ENCODE data around the gene ETV2.
A peak's percentile ranks its signal among the peaks of the same experiment; 100 is the strongest.
"Not testable (repeated sequence)": the region's sequence is repeated elsewhere in the genome, so short reads cannot be mapped to it uniquely, and the experiment has no call there.

The ETV2 gene

DNA sequence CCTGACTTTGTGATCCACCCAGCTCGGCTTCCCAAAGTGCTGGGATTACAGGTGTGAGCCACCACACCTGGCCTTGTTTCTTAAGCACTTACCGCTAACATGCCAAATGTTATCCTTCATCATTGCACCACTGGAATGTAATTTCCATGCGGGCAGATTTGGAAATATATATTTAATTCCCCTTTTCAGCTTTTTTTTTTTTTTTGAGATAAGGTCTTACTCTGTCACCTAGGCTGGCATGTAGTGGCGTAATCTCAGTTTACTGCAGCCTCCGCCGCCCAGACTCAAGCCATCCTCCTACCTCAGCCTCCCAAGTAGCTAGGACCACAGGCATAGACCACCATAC, 20.4 kb downstream of the ETV2 start:
- DNase-seq: no peak

DNA sequence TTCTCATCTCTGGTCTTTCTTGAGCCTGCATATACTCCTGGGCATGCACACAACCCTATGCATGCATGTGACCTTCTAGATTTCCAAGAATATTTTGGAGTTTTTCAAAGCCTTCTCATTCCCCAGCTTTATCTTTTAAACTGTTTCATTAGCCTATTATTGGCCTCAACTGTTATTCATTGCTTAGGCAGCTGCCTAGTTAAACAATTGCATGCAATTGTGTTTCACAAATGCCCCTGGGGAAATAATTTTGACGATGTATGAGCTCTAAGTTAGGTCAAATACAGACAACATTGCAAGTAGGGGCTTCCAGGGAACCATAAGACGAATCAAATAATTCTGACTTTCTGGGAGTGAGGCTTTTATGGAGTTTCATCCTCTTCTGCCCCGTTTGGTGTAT, 22.4 kb downstream of the ETV2 start:
- no peak for DNase-seq

DNA sequence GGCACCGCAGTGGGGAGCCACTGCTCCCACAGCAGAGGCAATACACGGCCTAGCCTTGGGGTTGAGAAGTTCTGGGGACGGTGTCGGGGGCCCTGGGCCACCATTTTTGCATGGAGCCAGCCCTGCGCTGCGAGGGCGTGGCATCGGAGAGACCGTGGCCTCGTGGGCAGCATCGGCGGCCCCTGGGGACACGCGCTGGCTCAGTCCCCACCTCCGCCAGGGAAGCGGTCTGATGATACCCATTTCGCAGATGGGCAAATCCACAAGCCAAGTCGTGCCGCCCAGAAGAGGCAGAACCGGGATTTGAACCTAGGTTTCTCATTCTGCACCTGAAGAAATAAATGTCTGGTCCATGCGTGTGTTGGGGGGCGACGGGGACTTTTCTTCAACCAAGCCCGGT, 23.6 kb downstream of the ETV2 start:
- no peak for DNase-seq

DNA sequence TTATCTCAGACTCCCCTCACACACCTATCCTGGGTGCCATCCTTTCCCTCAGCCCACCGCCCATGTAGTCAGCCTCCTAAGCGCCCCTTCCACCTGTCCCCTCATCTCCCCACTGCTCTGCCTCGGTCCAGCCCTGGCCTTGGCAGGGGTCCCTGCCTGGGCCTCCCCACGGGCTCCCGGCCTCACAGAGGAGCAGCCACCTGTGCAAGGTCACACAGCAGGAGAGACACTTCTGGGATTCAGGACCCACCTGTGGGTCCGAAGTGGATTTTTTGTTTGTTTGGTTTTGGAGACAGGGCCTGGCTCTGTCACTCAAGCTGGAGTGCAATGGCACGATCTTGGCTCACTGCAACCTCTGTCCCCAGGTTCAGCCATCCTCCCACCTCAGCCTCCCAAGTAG, 24.1 kb downstream of the ETV2 start:
- DNase-seq: no peak

DNA sequence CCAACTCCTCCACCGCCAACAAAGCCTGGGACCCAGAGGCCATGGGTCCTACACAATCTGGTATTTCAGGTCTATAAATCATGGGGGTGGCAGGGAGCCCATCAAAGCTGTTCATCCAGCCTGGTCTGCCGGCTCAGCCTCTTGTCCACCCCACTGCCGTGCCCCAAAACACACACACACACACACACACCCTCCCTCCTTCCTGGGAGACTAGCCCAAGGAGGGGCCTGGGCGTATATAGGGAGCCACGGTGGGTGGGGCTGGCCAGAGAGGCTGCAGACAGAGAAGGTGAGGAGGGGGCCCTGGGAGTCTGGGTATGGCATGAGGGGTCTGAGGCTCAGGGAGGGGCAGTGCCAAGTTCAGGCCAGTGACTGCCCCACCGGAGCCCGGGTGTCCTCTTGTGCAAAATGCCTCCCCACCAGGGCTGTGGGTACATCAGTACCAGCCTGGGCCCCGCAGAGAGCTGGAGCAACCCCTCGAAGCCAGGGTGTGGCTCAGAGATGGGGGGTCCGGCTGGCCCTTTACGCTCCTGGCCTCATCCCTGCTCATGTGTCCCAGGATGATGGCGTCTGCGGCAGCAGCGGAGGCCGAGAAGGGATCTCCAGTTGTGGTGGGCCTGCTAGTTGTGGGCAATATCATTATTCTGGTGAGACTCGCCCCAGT, 24.8 kb downstream of the ETV2 start, which contains the start of gene UPK1A:
TSS of gene UPK1A (plus strand) at position 267 of the 663 bp plus-strand sequence. CDS start at position 563, 296 bp downstream.
- no peak for DNase-seq

DNA sequence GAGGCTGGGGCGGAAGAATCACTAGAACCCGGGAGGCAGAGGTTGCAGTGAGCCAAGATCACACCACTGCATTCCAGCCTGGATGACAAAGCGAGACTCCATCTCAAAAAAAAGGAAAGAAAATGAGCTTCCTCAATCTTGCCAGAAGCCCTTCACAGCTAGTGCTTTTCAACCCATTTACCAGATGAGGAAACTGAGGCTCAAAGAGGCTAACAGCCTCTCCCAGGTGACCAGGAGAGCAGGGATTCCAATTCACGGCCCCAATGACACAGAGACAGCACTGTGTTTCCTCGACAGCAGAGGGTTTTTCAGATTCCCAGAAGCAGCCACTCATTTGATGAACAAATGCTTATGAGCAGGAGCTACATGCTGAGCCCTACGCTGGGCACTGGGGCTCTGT, 28.0 kb downstream of the ETV2 start:
- DNase-seq: no peak

DNA sequence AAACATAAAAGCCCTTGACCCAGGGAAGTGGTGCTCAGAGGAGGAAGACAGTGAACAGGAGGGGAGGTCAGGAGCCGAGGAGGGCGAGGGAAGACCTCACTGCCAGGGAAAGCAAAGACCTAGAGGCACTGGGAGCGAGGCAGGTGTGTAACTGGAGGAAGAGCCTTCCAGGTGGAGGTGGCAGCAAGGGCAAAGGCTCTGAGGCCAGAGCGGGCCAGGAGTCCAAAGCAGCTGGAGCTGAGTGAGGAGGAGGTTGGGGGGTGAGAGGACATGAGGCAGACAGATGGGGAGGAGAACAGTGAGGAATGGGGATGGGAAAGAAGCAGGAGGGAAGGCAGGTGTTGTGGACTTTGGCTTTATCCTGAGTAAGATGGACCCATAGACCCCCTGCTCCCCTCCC, 28.4 kb downstream of the ETV2 start:
- DNase-seq: no peak

DNA sequence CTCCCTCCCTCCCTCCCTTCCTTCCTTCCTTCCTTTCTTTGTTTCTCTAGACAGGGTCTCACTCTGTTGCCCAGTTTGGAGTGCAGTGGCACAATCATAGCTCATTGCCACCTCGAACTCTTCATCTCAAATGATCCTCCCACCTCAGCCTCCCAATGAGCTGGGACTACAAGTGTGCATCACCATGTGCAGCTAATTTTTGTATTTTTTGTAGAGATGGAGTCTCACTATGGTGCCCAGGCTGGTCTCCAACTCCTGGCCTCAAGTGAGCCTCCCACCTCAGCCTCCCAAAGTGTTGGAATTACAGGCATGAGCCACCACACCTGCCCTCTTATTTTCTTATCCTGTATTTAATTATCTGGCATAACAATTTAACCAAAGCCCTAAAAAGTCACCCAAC, 29.1 kb downstream of the ETV2 start:
- DNase-seq: no peak

DNA sequence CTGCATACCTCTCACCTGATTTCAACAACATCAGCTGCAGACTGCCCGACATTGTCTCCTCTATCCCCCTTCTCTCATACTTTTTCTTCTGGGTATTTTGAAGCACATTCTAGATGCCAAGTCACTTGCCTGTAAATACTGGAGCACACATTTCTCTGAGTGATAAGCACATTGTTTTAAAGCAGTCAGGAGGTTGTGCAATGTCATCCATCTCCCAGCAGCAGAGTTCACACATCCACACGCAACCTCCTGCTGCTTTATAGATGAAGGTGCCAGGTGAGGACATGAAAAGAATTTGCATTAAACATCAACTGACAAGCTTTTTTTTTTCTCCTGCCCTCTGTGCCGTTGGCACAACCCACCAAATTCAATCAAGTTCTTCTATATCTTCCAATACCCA, 30.3 kb downstream of the ETV2 start:
- no peak for DNase-seq

DNA sequence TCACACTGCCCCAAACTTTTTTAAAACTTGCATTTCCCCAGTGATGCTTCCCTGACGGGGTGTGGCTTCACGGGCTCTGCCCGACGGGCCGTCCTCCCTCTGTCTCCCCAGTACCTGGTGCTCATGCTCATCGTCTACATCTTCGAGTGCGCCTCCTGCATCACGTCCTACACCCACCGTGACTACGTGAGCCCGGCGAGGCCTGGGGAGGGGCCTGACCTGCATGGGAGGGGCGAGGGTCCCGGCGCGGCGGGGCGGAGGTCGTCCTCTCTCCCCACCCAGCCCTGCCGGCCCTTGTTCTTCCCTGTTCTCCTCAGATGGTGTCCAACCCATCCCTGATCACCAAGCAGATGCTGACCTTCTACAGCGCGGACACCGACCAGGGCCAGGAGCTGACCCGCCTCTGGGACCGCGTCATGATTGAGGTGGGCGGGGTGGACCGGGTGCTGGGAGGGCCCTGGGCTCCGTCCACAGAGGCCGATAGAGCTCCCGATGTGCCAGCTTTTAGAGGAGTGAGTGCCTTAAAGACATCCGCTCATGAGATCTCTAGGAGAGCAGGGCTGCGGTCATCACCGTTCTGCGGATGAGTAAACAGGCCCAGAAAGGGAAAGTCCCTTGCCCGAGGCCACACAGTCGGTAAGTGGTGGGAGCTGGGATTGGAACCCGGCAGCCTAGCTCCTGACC, 31.7 kb downstream of the ETV2 start:
- DNase-seq: peak; percentile 11

DNA sequence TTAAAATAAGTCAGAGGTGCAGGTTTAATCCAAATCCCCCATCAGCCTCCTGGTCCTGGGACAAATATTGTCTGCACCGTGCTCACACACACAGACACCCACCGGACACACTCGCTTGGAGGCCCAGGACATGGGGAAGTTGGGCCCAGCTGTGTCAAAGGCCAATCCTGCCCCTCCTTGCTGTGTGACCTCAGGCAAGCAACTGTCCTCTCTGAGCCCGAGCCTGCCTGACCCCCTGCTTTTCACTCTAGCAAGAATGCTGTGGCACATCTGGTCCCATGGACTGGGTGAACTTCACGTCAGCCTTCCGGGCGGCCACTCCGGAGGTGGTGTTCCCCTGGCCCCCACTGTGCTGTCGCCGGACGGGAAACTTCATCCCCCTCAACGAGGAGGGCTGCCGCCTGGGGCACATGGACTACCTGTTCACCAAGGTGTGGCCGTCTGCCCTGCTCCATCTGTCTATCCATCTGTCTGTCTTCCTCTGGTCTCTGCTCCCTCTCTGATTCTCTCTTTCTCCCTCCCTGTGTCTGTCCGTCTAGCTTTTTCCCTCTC, 34.1 kb downstream of the ETV2 start:
- no peak for DNase-seq

DNA sequence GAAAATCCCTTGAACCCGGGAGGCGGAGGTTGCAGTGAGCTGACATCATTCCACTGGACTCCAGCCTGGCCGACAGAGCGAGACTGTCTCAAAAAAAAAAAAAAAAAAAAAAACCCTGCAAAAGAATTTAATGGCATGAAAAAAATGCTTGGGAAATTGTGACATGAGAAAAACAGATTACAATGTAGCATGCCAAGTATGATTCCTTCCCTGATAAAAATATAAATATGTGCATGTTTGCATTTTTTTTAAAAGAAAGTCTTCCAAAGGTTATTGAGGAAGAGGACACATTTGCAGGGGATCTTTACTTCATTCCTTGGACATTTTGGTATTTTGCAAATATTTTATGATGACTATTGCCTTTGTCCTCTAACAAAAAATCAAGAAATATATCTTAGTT, 48.3 kb downstream of the ETV2 start:
- no peak for DNase-seq

DNA sequence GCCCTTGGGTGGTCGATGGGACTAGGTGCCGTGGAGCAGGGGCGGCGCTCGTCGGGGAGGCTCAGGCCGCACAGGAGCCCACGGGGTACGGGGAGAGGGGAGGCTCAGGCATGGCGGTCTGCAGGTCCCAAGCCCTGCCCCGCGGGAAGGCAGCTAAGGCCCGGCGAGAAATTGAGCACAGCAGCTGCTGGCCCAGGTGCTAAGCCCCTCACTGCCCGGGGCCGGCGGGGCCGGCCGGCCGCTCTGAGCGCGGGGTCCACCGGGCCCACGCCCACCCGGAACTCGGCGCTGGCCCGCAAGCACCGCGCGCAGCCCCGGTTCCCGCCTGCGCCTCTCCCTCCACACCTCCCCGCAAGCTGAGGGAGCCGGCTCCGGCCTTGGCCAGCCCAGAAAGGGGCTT, 49.6 kb downstream of the ETV2 start:
- DNase-seq: not testable (repeated sequence)

DNA sequence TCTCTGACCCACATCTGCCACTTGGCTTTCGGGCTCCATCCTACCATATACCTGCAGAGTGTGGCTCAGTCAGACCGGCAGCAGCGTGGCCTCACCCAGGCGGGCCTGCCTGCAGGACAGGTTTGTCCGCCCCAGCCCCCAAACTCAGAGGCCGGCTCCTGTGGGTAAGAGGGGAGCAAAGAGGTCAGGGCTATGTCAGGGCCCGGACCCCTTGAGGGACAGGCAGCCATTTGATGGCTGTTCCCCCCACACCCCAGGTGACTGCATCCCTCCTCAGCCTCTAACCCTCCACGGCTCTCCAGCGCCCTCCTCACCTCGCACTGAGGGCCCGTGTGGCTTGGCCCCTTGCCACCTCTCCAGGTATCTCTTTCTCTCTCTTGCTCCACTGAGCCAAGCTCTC, 50.5 kb downstream of the ETV2 start:
- no peak for DNase-seq

DNA sequence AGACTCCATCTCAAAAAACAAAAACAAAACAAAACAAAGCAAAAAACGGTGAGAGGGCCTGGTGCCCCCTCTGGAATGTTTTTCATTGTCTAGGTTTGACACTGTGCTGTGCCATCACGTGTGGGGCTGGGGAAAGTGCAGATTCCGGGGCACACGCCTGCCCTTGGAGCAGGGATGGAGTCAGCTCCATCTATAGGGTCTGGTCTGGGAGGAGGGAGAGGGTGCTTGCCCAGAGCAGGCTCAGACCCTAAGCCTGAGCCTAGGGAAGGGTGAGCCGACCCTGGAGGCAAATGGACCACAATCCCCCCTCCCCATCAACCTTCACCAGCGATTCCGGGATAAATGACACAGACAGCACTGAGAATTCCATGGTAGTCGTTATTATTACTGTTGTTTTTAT, 51.9 kb downstream of the ETV2 start:
- no peak for DNase-seq

DNA sequence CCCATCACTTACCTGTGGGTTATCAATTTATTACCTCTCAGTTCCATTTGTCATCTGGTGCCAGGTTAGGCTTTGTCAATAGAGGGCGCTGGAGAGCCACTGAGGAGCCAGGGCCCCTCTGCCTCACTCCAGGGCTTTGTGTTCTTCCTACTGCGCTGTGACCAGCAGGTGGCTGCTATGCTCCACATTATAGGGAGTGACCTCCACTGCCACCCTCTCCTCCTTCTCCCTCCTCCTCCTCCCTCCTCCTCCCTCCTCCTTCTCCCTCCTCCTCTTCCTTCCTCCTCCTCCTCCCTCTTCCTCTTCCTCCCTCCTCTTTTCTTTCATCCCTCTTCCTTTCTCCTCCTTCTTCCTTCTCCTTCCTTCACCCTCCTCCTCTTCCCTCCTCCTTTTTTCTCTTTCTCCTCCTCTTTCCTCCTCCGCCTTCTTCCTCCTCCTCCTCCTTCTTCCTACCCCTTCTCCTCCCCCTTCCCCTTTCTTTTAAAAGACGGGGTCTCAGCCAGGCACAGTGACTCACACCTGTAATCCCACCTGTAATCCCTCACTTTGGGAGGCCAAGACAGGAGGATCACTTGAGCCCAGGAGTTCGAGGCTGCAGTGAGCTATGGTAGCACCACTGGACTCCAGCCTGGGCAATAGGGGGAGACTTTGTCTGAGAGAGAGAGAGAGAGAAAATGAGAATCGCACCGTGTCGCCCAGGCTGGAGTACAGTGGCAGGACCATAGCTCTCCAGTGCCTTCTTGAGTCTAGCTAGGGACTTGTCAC, 52.5 kb downstream of the ETV2 start:
- peak; percentile 89 for DNase-seq
